COLO668 (cell line): ENCODE data around the gene EPN1.

Source experiments
- DNase-seq: peaks from one replicate; lab custom pipeline; 2025; ENCODE audit not compliant: unreplicated experiment; lab: John Stamatoyannopoulos, UW

The EPN1 gene

DNA sequence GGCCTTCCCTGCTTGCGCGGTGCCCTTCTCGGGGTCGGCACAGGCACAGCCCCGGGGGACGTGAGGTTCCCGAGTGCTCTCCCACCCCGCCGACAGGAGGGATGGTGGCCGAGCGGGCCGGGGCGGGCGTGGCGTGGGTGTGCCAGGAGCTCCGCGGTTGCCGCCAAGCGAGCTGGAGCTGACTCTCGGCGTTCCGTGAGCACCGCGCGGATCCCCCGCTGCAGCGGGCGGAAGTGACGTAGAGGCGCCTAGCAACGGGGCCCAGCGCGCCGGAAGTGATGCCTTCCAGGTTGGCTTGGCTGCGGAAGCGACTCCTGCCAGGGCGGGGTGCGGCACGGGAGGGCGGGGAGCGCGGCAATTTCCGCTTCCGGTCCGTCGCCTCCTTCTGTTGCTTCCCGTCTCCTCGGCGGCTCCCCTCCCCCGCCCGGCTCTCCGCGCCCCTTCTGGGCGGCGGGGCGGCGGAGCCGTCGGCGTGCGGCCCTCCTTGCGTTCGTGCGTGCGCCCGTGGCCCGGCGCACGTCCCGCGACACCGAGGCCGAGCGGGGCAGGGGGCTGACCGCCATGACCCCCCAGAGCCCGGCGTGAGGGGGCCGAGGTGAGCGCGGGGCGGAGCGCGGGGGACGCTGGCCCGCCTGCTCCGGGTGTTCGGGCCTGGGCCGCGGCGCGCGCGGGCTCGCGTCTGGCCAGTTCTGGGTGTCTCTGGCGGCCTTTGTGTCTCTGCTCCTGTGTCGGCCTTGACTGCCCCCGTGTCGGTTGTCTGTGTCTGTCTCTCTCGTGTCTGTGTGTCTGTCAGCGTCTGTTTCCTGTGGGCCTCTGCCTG is at the start of gene EPN1:
Gene EPN1, plus strand, starts transcription at position 386 of the 820 bp plus-strand sequence. CDS start 3,402 bp downstream, outside the sequence.
- DNase-seq: peak; percentile 97

DNA sequence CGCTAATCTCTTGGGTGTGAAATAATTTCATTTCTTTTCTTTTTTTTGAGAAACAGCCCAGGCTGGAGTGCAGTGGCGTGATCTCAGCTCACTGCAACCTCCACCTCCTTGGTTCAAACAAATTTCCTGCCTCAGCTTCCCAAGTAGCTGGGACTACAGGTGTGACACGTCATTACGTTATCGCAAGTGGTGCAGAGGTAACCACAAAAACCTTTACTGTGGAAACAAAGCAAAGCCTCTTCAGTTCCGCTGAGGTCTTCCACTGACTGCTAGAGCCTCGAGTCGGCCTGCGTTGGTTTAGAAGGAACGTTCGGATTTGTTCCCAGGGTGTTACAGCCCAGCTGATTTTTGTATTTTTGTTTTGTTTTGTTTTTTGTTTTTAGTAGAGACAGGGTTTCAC is 48.7 kb upstream of the EPN1 start:
- no peak for DNase-seq

DNA sequence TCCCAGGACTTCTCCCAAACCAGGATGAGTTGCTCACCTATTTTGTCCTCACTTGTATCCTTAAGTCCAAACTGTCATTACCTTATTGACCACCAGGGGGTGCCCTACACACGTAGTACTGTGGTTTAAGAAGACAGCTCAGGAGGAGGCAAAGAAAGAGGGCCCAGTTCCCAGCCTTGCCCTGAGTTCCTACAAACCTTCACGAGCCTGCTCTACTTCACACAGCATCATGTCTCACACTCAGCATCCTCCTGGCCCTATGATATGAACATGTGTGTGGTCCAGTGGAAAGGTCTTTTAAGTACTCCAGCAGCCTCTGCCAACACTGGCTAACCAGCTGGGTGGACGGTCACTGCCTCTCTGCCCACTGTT is 42.6 kb upstream of the EPN1 start:
- DNase-seq: peak; percentile 89

DNA sequence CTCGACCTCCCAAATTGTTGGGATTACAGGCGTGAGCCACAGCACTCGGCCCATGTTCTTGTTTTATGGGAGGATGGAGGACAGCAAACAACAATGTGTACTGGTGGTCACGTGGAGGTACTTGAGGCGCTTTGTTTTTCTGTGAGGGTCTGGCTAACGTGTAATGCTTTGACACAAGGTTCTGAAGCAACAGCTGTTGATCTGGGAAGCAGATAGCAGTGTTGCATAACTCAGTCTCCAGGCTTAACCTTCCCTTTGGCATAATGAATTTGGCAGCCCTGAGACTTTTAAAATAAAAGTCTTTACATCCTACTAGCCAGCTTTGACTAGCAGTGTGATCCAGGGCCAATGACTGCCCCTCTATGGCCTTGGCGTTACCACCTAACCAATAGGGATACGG is 41.2 kb upstream of the EPN1 start:
- DNase-seq: peak; percentile 30

DNA sequence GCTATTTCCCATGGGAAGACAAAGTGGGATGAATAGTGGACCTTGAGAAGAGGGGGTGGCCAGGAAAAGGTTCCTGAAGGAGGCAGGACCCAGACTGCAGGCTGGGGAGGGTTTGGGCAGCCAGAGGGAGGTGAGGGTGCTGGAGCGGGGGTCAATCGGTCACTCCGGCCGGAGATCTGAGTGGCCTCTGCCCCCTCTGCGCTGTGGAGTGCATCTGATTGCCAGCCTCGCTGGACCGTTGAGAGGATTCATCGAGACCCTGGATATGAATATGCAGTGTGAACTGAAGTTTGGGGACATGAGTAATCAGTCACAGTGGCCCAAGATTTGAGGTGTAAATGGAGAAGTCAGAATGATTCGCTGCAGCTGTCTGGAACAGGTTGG is 39.7 kb upstream of the EPN1 start:
- no peak for DNase-seq

DNA sequence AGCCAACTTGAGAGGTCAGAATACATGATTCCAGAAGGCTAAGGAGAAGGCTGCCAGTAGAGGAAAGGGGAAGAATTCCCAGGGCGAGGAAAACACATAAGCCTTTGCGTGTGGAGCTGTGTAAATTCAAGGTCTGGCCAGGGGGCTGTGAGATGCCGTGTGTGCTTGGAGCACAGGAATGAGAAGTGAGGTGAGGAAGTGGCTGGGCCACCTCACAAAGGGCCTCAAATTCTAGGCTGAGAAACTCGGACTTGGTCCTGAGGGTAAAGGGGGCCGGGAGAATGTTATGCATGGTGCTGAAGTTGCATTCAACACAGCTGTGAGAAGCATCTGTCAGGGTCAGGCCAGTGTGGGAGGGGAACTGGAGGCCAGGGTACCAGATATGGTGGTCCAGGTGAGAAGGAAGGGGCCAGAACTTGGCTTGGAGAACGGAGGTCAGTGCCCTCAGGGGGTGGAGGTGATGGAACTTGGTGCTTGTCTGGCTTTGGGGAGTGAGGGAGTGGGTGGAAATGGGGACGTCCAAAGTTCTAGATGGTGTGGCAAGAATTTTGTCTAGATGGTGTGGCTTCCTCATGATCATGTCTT is 39.1 kb upstream of the EPN1 start:
- DNase-seq: no peak

DNA sequence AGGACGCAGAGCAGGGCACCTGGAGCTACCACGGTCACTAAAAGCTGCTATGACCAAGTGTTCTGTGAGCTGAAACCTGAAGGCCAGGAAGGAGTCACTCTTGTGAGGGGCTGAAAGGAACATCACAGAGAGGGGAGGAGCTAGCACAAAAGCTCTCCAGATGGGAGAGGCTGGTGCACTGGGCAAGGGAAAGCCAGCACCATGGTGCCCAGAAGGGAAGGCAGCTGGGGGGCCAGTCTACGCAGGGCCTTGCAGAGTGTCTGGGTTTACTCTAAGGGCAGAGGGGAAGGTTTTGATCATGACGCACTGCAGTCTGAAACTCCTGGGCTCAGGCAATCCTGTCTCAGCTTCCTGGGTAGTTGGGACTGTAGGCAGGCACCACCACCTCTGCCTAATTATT is 38.3 kb upstream of the EPN1 start:
- DNase-seq: no peak

DNA sequence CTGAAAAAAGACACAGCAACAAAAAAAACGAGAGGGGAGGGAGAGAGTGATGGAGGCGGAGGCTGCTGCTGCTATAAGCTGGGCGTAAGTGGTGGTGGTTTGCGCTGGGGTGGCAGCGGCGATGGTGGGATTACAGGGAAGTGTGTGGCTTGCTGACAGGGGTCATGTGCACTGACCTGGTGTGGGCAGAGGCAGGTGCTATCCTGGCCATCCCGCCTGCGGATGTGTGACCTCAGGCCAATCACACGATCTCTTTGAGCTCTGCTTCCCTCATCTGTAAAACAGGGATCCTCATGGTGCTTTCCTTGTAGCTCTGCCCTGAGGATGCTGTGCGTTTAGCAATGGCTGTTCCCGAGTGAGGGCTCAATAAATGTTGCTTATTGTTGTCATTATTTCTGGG is 37.5 kb upstream of the EPN1 start:
- no peak for DNase-seq

DNA sequence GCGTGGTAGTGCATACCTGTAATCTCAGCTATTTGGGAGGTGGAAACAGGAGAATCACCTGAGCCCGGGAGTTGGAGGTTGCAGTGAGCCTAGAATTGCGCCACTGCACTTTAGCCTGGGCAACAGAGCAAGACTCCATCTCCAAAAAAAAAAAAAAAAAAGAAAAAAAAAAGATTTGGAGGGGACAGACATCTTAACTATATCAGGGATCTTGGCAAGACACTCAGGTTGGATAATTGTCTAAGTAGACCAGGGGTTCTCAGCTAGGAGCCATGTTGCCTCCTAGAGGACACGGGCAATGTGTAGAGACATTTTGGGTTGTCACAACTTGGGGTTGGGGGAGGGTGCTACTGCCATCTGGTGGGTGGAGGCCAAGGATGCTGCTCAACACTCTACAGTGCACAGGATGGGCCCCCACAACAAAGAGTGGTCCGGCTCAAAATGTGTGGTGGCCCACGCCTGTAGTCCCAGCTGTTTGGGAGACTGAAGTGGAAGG is 36.1 kb upstream of the EPN1 start:
- DNase-seq: peak; percentile 37

DNA sequence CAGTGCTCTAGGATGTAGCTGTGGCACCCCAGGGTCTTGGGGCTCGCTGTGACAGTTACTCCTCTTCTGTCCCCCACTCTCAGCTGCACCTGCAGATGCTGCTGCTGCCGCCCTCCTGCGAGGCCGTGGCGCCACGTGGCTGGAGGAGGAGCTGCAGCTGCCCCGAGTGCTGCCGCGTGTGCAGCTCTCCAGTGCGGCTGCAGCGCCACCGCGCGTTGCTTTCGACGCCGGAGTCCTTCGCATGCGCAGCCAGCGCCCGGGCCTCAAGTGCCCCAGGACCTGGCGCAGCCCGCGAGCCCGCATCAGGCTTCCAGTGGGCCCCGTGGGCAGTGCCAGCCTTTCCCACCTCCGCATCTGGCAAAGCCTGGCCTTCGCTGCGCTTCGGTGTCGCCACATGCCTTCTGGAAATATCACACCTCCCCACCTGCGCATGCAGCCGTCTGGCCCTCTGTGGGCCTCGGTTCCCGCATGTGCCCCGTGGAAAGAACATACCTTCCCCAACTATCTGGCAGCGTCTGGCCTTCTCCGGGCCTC is 34.9 kb upstream of the EPN1 start:
- peak; percentile 91 for DNase-seq

DNA sequence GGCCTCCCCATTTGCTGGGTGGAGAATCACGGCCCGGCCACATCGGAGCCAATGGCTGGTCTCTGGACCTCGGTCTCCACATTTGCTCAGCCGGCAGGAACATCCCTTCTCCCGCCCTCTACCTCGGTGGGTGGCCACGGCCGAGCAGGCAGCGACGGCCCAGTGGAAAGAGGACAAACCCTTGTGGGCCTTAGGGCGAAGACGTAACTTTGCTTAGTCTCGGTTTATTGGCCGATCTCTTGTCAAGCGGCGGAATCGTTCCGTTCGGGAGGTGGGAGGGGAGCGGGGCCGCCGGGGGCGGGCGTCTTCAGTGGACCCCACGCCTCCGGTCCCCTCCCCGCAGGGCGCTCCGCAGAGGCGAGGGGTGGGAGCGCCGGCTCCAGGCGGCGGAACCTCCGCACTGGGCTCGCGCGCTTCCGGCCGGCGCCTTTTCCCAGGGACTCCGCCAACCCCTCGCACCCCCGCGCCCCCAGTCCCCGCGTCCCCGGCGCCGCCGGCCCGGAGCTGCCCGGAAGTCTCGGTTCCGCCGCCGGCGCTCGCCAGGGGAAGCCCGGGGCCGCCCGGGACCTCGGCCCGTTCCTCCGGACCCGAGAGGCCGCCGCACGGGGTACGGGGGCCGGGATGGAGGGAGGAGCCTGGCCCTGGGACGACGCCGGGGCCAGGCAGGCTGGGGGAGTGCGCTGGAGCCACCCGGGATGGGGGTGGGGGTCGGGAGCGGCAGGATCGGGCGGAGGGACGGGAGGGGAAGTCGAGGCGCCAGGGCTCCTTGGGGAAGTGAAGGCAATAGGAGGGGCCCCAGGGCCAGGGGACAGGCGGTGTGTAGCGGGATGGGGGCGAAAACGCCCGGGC is 34.2 kb upstream of the EPN1 start, which contains the start of gene ZNF580:
Gene ZNF580, plus strand, starts transcription at position 426 of the 849 bp plus-strand sequence. CDS start 1,507 bp downstream, outside the sequence.
- peak; percentile 82 for DNase-seq

DNA sequence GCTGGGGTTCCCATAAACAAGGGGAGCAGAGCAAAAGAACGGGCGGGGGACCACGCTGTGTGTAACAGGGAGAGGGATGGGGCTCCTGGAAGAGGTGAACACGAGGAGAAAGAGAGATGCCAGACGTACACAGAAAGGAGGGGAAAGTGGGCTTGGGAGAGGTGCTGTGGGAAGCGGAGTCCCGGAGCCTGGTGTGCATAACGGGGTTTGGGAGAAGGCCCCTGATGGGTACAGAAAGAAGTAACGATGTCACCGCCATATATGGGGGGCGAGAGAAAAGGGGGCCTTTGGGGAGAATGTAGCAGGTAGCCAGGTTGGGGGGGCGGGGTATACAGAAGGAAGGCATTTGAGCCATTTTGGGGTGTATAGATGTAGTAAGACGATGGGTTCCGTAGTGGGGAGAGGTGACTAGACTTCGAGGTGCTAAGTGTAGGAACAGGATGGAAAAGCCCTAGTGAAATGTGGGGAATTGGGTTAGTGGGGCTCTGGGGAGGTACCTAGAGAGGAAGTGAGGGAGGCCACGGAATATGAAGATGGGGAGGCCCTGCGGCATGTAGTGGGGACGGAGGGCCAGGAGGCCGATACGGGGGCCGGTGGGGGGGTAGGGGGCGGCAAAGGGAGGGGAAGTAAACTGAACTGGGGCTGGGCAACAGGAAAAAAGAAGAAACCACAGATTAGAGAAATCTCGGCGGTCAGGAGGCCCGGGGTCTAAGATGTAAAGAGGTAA is 33.4 kb upstream of the EPN1 start:
- DNase-seq: peak; percentile 20

DNA sequence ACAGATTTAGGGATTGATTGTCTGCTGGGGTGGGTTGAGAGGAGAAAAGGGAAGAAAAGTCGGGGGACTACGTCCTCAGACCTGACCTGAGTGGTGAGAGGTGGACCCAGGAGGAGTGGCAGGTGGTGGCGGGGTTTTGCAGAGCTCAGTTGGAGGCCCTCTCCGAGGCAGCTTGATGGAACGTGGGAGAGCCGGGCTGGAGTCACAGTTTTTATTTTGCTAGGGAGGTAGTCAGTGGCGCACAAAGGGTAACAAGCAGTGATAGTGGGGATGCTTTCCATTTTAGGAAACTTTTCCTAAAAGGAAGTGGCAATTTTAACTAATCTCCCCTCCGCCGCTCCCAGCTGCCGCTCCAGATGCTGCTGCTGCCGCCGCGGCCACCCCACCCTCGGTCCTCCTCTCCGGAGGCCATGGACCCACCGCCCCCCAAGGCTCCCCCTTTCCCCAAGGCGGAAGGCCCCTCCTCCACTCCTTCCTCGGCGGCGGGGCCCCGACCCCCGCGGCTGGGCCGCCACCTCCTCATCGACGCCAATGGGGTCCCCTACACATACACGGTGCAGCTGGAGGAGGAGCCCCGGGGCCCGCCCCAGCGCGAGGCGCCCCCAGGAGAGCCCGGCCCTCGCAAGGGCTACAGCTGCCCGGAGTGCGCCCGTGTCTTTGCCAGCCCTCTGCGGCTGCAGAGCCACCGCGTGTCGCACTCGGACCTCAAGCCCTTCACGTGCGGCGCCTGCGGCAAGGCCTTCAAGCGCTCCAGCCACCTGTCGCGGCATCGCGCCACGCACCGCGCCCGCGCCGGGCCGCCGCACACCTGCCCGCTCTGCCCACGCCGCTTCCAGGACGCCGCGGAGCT is 32.6 kb upstream of the EPN1 start:
- peak; percentile 59 for DNase-seq

DNA sequence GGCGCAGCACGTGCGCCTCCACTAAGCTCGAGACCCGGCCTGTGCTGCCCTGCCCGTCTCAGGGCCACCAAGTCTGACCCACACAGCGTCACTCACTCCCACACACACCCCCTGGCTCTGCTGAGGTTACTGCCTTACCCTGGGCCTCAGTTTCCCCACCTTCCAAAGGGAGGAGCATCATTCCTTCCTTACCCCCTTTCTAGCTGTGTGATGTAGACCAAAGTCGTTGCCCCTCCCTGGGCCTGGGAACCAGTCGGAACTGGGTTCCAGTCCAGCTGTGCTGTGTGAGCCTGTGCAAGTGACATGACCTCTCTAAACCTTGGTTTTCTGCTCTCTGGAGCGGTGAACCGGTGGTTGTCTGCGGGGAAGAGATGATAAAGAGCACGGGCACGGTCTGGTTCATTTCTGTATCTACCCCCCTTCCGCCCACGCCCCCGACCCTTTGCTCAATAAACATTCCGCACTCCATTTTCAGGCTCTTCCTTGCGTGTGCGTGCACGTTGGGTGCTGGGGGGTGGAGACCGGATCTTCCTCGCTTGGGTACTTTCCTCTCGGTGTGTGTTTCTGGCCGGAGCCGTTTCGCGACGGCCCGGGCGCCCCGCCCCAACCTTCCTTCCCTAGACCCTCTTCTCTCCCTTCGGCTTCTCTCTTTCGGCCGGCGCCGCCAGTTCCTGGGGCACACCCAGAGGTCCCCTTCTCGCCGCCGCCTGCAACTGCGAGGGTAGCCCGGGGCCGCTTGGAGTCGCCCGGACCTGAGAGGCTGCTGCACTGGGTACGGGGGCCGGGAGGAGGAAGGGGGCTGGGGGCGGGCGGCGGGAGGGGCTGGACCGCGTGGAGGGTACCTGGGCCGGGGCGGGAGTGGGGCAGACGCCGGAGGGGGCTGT is 31.8 kb upstream of the EPN1 start, which contains the start of gene ZNF581:
Gene ZNF581, plus strand, starts transcription at position 647 of the 884 bp plus-strand sequence. CDS start 923 bp downstream, outside the sequence.
- peak; percentile 81 for DNase-seq

DNA sequence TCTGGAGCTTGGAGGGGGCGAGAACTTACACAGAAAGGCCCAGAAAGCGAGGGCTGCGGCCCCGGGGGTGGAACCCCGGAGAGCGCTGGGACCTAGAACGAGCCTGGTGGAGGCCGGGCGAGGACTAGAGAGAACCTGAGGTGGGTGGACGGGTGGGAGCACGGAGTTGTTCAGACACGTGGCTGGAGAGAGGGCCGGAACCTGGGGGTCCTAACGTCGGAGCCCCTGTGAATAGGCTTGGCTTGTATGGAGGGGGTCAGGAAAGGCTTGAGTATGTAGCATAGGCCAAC is 31.2 kb upstream of the EPN1 start:
- DNase-seq: no peak

DNA sequence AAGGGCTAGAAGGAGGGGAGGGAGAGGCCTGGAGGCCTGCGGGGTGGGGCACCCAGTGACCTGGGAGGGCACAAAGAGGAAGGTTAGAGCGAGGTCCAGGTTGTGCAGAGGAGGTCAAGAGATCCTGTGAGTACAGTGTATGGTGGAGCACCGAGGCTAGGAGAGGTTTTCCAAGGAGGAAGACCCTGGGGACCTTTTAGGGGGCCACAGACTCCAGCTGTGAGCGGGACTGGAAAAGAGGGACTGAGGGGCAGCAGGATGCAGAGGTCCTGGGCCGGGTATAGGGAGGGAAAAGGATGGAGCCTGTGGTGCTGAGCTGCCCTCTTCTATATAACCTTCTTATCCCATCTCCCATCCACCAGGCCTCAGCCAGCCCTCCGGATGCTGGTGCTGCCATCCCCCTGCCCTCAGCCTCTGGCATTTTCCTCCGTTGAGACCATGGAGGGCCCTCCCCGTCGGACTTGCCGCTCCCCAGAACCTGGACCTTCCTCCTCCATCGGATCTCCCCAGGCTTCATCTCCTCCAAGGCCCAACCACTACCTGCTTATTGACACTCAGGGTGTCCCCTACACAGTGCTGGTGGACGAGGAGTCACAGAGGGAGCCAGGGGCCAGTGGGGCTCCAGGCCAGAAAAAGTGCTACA is 30.7 kb upstream of the EPN1 start:
- peak; percentile 28 for DNase-seq

DNA sequence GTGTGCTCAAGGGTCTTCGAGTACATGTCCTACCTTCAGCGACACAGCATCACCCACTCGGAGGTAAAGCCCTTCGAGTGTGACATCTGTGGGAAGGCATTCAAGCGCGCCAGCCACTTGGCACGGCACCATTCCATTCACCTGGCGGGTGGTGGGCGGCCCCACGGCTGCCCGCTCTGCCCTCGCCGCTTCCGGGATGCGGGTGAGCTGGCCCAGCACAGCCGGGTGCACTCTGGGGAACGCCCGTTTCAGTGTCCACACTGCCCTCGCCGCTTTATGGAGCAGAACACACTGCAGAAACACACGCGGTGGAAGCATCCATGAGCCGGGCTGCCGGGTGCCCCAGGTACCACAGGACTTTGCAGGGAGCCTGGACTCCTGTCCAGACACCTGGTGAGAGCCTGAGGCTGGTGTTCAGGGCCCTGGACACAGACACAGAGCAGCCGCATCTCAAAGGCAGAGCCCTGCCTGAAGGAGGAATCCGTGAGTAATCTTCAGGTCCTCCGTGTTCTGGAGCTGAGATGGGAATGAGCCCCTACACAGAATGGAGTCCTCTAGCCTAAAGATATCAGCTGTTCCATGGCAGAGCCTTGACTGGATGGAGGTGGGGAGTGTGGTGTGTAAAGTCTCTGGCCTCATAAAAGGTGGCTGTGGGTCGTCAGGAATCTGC is 30.0 kb upstream of the EPN1 start:
- peak; percentile 59 for DNase-seq

DNA sequence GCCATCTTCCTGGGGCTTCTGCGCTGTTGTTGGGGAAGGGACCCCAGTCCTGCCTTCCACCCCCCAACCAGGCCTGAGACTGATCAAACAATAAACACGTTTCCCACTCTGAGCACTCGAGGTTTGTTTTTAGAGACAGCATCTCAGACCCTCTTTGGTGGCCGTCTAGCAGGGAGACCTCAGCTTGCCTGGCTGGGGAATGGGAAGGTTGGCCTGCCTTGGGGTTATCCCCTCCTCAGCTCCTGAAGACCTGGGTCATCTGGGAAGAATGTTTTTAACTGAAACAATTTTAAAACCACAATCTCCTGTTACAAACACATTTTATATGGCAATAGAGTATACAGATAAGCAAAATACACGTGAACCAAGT is 29.5 kb upstream of the EPN1 start:
- no peak for DNase-seq
